HG02885 (cell line): ENCODE results near the gene CEP44.
"Not testable (repeated sequence)": the region's sequence is repeated elsewhere in the genome, so short reads cannot be mapped to it uniquely, and the experiment has no call there.

Experiments
- ATAC-seq: cut with Tn5 transposase; IDR thresholded peaks from one replicate; pipeline ENCODE4 v1.9.1; 2021; ENCODE audit warnings: mild to moderate bottlenecking; ENCODE audit not compliant: unreplicated experiment, poor library complexity

Gene CEP44

DNA sequence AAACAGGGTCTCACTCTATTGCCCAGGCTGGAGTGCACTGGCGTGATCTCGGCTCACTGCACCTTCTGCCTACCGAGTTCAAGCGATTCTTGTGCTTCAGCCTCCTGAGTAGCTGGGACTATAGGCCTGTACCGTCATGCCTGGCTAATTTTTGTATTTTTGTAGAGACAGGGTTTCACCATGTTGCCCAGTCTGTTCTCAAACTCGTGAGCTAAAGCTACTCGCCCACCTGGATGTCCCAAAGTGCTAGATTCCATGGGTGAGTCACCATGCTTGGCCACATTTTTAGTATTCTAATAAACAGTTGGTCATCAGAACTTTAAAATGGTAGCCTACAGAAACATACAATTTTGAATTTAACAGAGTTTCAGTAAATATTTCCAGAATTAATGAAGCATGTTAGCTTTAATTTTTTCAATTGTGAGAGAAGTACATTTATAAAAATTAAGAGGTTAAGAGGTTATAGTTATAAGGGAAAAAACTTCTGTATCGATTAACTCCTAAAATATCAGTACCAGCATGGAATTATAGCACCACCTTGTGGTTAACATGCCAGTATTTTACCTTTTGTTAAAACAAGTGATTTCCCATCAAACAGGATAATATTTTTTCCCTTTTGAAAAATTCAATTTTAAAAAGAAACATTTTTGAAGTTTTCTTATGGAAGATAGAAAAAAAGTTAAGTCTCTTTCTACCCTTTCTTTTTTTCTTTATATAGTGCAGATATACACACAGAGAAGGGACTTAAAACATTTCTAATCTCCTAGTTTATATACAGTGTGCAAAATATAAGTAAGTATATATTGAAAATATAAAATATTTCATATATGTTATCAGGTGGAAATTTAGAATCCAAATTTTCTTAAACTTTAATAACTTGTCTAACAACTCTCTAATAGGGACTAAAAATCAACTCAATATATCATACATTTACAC, 35.4 kb downstream of the CEP44 start:
- ATAC-seq = peak; percentile 38

DNA sequence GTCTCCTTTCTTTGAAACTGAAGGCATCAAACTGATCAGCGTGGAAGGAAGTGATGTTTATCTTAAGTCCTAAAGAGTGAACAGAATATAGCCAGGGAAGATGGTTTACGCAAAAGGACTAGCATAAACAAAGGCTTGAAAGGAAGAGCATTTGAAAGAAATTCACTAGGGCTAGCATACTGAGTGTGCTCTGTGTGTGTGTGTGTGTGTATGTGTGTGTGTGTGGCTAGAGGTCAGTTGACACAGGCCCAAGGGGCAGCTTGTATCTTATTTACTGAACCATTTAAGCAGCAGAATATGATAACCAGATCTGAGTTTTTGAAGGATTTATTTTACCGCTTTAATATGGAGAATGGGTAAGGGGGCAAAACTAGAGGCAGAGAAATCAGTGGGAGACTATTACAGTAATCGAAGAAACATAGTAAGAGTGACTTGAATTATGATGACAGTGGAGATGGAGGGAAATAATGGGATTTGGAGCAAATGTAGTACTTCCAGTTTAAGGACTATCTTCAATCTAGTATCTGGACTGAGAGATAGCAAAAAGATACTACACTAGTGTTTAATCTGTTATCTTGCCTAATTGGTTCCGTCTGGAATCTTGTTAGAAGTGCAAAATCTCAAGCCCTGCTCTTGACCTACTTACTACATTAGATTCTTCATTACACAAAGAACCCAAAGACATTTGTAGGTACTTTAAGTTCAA, 36.9 kb downstream of the CEP44 start:
- no peak for ATAC-seq

DNA sequence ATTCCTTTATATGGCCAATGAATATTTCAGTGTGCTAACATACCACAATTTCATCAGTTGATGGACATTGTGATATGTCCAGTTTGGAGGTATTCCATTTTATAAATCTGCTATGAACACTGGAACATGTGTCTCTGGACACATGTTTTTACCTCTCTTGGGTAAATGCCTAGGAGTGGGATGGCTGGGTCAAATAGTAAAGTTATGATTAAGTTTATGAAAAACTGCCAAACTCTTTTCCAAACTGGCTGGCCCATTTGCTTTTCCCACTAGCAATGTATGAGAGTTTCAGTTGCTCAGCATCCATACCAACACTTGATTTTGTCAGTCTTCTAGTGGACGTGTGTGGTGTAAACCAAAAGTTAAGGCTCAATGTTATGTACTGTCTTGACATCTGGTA, 40.5 kb downstream of the CEP44 start:
- no peak for ATAC-seq

DNA sequence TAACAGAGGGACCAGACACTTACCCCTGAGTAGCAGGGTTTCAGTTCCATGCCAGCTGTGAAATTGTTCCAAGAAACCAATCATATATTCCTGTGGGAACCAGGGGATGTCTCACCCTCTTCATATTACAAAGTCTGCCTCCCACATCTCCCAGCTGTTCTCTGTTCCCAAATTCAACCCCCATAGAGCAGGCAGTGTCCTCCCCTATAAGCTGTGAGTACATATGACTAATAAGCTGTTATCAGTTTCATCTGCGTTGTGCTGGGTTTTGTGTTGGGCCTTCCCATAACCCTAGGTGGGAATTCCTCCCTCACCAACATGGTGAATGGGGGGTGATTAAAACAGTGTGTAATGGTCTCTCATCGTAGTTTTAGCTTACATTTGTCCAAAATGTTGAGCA, 41.0 kb downstream of the CEP44 start:
- no peak for ATAC-seq

DNA sequence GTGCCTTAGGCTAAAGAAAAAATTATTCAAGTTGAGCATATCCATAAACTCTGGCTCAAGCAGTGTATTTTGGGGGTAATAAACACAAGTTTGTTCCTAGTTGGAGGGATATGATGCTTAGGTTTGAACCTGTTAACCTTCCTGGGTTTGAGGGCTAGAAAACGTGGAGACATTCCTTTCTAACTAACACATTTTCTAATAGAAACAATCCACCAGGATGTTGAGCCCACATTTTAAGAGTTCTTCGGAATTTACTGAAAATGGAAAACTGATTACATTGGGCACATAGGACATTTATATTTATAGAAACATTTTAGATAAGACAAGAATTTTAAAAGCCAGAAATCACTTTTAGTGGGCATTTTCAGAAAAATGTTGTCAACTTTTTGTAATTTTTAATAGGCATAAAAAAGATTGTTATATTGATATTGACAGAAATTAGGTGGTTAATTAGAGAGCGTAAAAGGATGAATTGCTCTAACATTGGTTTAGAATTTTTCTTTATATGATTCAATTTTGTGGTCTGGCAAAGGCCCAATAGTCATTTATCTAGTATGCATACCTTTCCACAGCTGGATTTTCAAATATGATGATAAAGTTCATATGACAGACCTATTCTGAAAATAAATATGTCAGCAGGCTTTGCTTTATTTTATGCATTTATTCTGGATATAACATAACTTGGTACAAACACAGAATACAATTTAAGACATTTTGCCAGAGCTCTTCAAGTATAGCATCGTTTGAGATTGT, 49.2 kb downstream of the CEP44 start:
- ATAC-seq = no peak

DNA sequence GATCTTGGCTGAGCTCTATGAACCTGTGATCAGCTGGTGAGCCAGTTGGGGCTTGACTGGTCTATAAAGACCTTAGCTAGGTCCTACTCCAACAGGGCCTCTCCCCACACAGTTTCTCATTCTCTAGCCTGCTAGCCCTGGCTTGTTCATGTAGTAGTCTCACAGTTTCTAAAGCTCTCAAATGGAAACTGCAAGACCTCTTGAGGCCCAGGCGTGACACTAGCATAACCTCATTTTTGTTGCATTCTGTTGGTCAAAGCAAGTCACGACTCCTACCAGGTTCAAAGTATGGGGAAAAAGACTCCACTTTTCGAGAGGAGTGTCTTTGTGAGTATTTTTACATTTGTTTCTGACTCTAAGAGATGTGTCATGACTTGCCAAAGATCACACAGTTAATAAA, 50.9 kb downstream of the CEP44 start:
- ATAC-seq = peak; percentile 99

DNA sequence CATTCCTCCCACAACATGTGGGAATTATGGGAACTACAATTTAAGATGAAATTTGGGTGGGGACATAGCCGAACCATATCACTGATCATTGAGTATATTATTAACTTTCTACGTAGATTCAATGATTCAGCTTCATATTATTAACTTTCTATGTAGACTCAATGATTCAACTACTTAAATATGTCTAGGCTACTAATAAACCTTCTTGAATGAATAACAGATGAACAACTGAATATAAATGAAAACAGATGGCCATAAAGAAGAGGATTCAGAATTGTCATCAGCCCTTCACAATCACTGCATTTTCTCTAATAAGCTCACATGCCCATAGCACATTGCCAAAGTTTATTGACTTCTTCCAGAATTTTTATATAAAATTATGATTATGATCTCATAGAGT, 57.0 kb downstream of the CEP44 start:
- ATAC-seq = no peak

DNA sequence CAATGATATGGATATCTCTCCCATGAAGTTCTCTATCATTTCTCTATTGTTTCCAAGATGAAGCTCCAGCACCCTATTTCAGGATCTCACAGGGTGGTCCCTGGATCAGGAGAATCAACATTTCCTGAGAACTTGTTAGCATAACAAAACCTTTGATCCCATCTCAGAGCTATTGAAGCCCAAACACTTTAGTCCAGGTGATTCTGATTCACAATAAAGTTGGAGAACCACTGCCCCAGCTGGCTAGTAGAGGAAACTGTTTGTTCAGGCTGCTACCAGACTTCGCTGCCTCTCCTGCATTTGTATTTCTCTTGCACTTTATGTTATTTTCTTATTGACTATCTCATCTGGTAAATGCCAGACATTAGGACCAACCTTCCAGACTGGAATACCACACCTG, 65.4 kb downstream of the CEP44 start:
- no peak for ATAC-seq

DNA sequence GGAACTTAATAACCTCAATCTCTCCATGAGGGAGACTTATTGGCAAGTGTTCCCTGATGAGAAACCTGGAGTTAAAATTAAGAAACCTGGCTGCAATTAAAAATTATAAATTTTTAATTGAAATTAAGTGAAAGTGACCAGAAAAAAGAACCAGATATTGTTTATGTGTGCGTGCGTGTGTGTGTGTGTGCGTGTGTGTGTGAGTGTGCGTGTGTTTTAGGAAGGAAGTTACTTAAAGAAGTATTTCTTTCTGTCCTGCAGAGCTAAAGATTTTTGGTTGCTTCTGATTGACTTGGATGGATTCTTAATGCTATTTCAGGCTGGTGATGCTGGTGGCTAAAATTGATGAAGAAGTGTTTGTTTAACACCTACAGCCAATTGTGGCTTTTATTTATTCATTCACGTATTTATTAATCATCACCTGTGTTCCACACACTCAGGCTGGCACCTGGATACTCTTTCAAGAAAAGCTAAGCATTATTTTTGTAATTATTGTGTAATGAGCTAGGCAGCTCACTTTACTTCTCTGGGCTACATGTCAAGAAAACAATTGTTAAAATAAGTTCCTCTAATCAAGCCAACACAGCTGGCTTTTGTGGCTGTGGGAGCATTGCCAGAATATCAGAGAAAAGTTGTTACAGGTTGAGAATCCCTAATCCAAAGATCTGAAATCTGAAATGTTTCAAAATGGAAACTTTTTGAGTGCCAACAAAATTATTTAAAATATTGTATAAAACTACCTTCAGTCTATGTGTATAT, 68.5 kb downstream of the CEP44 start:
- no peak for ATAC-seq

DNA sequence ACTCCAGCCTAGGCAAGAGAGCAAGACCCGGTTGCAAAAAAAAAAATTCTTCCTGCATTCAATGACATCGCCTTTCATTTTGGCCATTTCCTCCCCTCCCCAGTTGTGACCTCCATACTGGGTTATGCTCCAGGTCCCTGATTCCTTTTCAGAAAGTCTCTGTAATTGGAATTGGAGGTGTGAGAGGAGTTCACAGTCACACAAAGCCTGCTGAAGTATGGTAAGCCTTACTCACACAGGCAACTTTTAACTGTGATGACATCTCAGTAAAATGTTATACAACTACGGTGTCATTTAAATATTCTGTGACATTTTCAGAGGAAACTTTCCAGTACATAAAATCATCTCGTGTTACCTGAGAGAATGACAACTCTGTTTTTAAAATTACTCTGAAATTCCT, 73.6 kb downstream of the CEP44 start:
- ATAC-seq = no peak

DNA sequence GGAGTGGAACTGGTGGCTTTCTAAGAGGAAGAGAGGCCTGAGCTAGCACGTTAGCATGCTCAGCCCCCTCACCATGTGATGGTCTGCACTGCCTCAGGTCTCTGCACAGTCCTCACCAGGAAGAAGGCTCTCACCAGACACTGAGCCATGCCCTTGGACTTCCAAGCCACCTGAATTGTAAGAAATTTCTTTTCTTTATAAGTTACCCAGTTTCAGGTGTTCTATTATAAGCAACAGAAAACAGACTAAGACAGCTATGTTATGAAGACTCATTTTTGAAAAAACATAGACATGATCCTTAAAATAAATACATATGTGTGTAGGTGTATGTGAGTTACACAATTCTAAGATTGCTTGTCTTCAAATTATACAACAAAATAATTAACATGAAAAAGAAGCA, 74.7 kb downstream of the CEP44 start:
- ATAC-seq = peak; percentile 60

DNA sequence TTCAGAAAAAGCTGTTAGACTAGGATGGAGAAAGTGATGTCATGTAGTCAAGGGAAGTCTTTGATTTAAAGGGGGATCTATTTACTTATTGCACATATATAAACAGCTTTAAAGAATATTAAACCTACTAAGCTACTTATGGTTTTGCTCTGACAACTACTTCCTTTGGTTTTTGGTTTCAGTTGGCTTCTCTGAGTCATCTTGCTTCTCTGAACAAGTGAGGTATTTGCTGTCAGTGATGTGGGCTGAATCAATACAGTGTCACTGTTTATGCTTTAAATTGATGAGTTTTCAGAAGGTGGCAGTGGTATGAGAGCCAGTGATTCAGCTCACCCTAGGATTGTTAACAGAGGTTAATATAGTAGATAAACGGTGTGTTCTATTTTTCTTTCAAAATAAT, 75.1 kb downstream of the CEP44 start:
- ATAC-seq = peak; percentile 98

DNA sequence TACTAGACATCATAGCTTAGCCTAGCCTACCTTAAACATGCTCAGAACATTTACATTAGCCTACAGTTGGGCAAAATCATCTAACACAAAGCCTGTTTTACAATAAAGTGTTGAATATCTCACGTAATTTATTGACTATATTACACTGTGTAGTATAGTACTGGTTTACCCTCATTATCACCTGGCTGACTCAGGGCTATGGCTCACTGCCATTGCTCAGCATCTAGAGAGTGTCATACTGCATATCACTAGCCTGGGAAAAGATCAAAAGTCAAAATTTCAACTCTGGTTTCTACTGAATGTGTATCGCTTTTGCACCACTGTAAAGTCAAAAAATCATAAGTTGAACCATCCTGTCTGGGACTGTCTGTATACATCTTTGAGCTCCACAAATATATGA, 78.6 kb downstream of the CEP44 start:
- ATAC-seq = no peak

DNA sequence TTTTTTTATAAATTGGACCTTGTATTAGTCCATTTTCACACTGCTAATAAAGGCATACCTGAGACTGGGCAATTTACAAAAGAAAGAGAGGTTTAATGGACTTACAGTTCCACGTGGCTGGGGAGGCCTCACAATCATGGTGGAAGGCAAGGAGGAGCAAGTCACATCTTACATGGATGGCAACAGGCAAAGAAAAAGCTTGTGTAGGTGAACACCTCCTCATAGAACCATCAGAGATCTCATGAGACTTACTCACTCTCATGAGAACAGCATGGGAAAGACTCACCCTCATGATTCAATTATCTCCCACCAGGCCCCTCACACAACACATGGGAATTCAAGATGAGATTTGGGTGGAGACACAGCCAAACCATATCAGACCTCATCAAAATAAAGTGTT, 80.1 kb downstream of the CEP44 start:
- ATAC-seq = not testable (repeated sequence)

DNA sequence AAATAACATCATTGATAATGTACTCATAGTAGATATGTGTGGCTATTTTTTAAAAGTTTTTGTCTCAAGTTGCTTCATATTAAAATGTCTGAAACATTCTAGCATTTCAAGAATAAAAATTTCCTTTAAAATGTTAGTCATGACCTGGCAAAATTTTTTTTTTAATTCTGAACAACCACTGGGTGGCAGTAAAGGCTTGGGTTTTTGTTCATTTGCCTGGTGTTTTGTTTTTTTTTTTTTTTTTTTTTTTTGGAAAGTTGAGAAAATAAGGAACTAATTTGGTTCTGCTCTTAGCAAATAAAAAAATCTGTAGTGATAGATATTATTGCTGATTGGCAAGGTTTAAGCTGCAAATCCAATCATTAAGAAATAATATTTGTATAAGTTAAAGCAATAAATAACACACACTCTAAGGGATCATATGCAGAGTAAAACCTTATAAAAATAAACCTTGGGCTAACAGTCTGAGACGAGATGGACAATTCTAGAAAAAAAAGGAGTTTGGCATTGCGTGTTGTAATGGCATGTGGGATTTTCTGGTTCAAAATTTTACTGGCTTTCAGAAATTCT, 81.4 kb downstream of the CEP44 start:
- no peak for ATAC-seq

DNA sequence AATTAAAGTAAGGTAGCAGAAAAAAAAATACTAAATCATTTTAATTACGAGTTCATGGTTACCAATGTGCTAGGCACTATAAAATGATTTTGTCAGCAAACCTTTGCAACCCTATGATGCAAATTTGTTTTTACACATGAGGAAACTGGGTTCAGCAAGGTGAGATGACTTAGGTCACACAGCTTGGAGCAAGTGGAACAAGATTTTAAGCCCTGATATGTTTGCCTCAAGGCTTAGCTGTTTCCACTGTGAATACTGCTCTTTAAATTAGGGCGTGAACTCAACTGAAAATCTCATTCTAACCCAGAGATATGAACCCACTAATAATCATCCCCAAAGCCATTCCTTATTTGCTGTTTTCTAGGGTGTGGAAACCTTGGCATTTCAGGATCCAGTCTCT, 86.3 kb downstream of the CEP44 start:
- ATAC-seq = no peak

DNA sequence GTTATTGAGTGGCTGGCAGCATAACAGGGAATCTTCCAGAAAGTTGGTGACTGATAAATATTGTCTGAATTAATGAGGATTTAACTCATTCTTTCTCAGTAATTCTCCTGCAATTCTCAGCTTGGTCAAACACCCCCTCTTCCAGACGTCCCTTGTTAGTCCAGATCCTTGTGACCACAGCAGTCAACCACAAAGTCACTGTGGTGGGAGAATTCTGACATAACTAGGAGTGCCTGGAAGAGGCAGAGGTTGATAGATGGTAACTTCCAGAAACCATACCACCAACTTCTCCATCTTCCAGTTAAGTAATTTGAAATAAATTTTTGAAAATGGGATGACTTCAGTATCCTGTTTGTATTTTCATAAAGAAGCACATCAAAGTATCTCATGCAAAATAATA, 90.1 kb downstream of the CEP44 start:
- no peak for ATAC-seq

DNA sequence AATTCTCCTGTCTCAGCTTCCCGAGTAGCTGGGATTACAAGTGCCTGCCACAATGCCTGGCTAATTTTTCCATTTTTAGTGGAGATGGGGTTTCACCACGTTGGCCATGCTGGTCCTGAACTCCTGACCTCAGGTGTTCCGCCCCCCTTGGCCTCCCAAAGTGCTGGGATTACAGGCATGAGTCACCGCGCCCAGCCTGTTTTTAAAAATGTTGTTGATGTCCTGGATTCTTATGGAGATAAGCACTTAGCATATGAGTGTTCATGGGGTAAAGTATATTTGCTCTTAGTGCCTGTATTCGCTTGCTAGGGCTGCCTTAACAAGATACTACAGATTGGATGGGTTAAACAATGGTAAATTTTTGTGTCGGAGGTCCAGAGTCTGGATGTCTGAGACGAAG, 91.7 kb downstream of the CEP44 start:
- ATAC-seq = no peak

DNA sequence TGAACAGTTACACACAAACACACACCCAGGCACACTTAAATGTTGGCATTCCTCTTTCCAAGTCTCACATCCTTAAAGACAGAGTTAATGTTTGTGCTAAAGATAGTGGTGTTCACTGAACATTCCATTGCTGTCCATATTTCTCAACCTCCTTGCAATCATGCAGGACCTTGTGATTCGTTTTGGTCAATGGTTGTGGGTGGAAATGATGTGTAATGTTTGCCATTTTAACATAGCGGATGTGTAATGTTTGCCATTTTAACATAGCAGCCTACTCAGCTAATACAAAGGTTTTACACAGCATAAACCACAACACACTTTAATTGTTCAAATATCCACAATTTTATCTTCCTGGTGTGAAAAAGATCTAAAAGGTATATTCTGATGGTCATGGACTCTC, 93.9 kb downstream of the CEP44 start:
- ATAC-seq = no peak

DNA sequence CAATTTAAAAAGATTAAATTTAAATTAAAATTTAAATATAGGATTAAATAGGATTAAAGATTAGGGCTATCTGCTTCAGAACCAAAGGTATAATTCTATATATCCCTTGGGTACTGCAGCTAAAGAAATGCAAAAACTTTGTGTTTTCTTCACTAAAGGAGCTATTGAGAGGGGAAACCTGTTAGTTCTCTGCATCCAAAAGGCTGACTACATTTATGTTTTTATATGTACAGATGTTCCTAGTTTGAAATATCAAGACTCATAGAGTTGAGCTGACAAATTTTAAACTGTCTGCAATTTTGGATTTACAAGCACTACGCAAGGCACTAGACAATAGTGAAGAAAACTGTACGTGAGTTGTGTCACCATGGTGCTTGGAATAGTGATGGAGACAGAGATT, 95.2 kb downstream of the CEP44 start:
- ATAC-seq = no peak
